ENCODE measurements around the gene UNC13D.

DNA sequence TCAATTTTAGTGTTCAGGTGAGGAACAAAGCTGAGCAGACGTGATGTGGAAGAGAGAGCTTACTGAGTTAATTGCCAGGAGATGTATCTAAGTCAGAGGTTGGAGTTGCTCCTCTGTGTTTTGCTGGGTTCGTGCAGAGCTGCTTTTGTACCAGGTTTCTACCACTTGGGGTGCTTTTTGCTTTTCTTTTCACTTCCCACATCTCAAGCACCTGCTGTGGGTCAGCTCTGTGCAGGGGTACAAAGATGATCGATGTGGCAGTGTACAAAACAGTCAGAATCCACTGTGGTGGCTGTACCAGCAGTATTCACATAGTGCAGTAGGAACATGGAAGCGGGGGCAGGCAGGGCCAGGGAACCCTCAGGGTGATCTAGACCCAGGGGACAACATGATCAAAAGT lies 44.8 kb downstream of the UNC13D start:
- no peak for TF ChIP-seq POLR2A (IDR thresholded peaks at IDR 0.05; ENCODE audit: low read depth, low read length)
- TF ChIP-seq, protein P1, sequence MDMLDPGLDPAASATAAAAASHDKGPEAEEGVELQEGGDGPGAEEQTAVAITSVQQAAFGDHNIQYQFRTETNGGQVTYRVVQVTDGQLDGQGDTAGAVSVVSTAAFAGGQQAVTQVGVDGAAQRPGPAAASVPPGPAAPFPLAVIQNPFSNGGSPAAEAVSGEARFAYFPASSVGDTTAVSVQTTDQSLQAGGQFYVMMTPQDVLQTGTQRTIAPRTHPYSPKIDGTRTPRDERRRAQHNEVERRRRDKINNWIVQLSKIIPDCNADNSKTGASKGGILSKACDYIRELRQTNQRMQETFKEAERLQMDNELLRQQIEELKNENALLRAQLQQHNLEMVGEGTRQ (IDR thresholded peaks at IDR 0.05; ENCODE audit: low read depth, low read length), result no peak
- TF ChIP-seq, protein P2, sequence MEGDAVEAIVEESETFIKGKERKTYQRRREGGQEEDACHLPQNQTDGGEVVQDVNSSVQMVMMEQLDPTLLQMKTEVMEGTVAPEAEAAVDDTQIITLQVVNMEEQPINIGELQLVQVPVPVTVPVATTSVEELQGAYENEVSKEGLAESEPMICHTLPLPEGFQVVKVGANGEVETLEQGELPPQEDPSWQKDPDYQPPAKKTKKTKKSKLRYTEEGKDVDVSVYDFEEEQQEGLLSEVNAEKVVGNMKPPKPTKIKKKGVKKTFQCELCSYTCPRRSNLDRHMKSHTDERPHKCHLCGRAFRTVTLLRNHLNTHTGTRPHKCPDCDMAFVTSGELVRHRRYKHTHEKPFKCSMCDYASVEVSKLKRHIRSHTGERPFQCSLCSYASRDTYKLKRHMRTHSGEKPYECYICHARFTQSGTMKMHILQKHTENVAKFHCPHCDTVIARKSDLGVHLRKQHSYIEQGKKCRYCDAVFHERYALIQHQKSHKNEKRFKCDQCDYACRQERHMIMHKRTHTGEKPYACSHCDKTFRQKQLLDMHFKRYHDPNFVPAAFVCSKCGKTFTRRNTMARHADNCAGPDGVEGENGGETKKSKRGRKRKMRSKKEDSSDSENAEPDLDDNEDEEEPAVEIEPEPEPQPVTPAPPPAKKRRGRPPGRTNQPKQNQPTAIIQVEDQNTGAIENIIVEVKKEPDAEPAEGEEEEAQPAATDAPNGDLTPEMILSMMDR (conservative IDR thresholded peaks at IDR 0.05; ENCODE audit: low read depth, low read length), result no peak
- no peak for TF ChIP-seq RAD21 (IDR thresholded peaks at IDR 0.05; ENCODE audit: low read length)
- TF ChIP-seq MAZ (IDR thresholded peaks at IDR 0.05; ENCODE audit: borderline replicate concordance, low read depth, low read length), result no peak
- TF ChIP-seq MXI1 (IDR thresholded peaks at IDR 0.05; ENCODE audit: borderline replicate concordance, low read depth, low read length), result no peak
- no peak for TF ChIP-seq BHLHE40 (IDR thresholded peaks at IDR 0.05; ENCODE audit: low read depth, low read length)
- TF ChIP-seq SMC3 (IDR thresholded peaks at IDR 0.05; ENCODE audit: low read depth, low read length), result no peak
- no peak for TF ChIP-seq CEBPB (IDR thresholded peaks at IDR 0.05; ENCODE audit: low read depth, low read length)
- TF ChIP-seq NFE2L2 (IDR thresholded peaks at IDR 0.05; ENCODE audit: low read depth, low read length), result no peak

Measured in IMR-90 (cell line).